ENCODE results near the gene PRKAR2A. TPM values are rescaled to one million over a fixed set of nuclear protein-coding genes. Genes with fewer than 3 reads are reported as not detected.

The PRKAR2A gene
- total and polyA plus RNA-seq, 2 donors (not counting 3 experiments of a cell fraction or from before 2014, with no cell fraction given) = 8.6 to 69.9 TPM

- H4K20me1 ChIP-seq (replicated peaks; ENCODE audit: control insufficient read depth, extremely low read depth, insufficient read depth, low read length) = no peaks in the 10 kb centered on the region
- no peaks in the 10 kb centered on the region for H3K9me3 ChIP-seq (replicated peaks; ENCODE audit: control insufficient read depth, insufficient read depth, low read length)
- H3K4me3 ChIP-seq (replicated peaks in 1 of 3; ENCODE audit: insufficient read depth in 1 of 3, low read depth in 1 of 3, low read length in 3 of 3) = no peak overlapping the region
- FAIRE-seq (no peak), DNase-seq (ENCODE audit: low read depth, low spot score) (no peak)
- H3K4me2 ChIP-seq (ENCODE audit: insufficient read depth, low read length) = no peak overlapping the region
- no peak overlapping the region for H2AFZ ChIP-seq (ENCODE audit: low read depth, low read length)
- POLR2A ChIA-PET = no interaction called here
- no peaks in the 10 kb centered on the region for H3K27me3 ChIP-seq (ENCODE audit: control insufficient read depth in 2 of 2, insufficient read depth in 2 of 2, low read length in 2 of 2)
- dilution Hi-C loops (cut with MboI; ENCODE audit: extremely low pct_ligation_motif_present, low sequenced_read_pairs) = no loop called here
- no peaks in the 10 kb centered on the region for H3K9me1 ChIP-seq (replicated peaks; ENCODE audit: control insufficient read depth, extremely low read depth, insufficient read depth, low read length)
- no TSS peak for BruUV-seq (replicated peaks)
- intact Hi-C loops (cut with micrococcal nuclease) = no loop called here
- no peaks in the 10 kb centered on the region for H3K36me3 ChIP-seq (ENCODE audit: control insufficient read depth in 2 of 2, extremely low read depth in 1 of 2, insufficient read depth in 2 of 2, low read length in 2 of 2)
- H3K9ac ChIP-seq (replicated peaks; ENCODE audit: extremely low read depth, insufficient read depth, low read length) = no peak overlapping the region
- no peak overlapping the region for H3K27ac ChIP-seq (ENCODE audit: insufficient read depth, low read depth, low read length)
- no peaks in the 10 kb centered on the region for H3K4me1 ChIP-seq (ENCODE audit: control insufficient read depth, extremely low read depth, insufficient read depth, low read length)
- CTCF ChIA-PET = interaction anchor here (0.8 kb wide), 1 partner anchor 691 kb away, joined by 3 read pairs; no protein-coding TSS in a partner anchor
- TF ChIP-seq JUN (IDR thresholded peaks at IDR 0.05; ENCODE audit: borderline replicate concordance, insufficient read depth, insufficient read length, low read depth) = no peak
- no peak for TF ChIP-seq GATA2 (IDR thresholded peaks at IDR 0.05; ENCODE audit: insufficient read depth, insufficient read length, low read depth, low read length)
- no peak for TF ChIP-seq EZH2 (IDR thresholded peaks at IDR 0.05; ENCODE audit: borderline replicate concordance, low read depth, low read length, severe bottlenecking)
- TF ChIP-seq POLR2A (IDR thresholded peaks at IDR 0.05; ENCODE audit: low read depth, low read length) = no peak
- no peak for TF ChIP-seq MYC (IDR thresholded peaks at IDR 0.05; ENCODE audit: low read depth, low read length)
- TF ChIP-seq POLR2AphosphoS5 (IDR thresholded peaks at IDR 0.05; ENCODE audit: insufficient read depth, low read depth, low read length) = no peak
- TF ChIP-seq, protein P1, sequence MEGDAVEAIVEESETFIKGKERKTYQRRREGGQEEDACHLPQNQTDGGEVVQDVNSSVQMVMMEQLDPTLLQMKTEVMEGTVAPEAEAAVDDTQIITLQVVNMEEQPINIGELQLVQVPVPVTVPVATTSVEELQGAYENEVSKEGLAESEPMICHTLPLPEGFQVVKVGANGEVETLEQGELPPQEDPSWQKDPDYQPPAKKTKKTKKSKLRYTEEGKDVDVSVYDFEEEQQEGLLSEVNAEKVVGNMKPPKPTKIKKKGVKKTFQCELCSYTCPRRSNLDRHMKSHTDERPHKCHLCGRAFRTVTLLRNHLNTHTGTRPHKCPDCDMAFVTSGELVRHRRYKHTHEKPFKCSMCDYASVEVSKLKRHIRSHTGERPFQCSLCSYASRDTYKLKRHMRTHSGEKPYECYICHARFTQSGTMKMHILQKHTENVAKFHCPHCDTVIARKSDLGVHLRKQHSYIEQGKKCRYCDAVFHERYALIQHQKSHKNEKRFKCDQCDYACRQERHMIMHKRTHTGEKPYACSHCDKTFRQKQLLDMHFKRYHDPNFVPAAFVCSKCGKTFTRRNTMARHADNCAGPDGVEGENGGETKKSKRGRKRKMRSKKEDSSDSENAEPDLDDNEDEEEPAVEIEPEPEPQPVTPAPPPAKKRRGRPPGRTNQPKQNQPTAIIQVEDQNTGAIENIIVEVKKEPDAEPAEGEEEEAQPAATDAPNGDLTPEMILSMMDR (IDR thresholded peaks at IDR 0.05; ENCODE audit: extremely low read depth in 1 of 2, insufficient read depth in 1 of 2, low read depth in 1 of 2, low read length in 2 of 2) = no peak
- no peaks in the 10 kb centered on the region for H3K79me2 ChIP-seq (ENCODE audit: control insufficient read depth, insufficient read depth, low read length)
Observed at GRCh38 chr3:48885753-48886152, 38.1 kb upstream of the PRKAR2A start.

Measured in endothelial cell of umbilical vein (primary cell).